ENCODE results near the gene RUNX2.
"Not testable (repeated sequence)": the region's sequence is repeated elsewhere in the genome, so short reads cannot be mapped to it uniquely, and the experiment has no call there.

RUNX2 gene

GRCh38 chr6:45462190-45463134 is 134.3 kb downstream of the RUNX2 start:
- DNase-seq = no peak

- no peak for DNase-seq
Observed at GRCh38 chr6:45464685-45465084, 136.6 kb downstream of the RUNX2 start.

DNA sequence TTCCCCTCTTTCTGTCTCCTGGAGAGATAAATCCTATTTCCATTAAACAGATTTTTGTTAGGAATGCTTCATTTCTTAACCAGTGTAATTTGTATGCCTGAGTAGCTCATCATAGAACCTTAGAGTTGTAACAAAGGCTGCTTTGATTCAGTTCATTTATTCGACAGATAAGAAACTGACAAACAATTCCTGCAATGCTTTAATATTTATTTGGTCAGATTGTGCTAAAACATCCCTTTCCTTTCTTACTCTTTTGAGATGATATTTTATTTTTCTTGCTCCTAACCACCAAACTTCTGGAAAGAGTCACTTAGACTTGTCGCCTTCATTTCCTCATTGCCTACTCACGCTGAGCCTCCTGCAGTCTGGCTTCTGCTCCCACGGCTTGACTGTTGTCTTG is 138.6 kb downstream of the RUNX2 start:
- no peak for DNase-seq

DNA sequence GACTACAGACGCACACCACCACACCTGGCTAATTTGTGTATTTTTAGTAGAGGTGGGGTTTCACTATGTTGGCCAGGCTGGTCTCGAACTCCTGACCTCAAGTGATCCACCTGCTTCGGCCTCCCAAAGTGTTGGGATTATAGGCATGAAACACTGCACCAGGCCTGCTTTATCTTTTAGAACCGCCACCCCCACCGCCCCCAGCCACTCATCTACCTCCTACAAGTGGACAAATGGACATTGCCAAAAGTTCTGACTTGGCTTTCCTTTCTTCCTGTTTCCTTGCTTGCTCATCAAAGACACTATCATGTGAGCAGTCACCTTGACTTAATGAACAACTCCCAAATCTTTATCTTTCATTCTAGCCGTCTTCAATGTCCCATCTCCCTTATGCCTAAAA is 139.3 kb downstream of the RUNX2 start:
- not testable (repeated sequence) for DNase-seq

GRCh38 chr6:45467853-45468252 is 139.7 kb downstream of the RUNX2 start:
- no peak for DNase-seq

DNA sequence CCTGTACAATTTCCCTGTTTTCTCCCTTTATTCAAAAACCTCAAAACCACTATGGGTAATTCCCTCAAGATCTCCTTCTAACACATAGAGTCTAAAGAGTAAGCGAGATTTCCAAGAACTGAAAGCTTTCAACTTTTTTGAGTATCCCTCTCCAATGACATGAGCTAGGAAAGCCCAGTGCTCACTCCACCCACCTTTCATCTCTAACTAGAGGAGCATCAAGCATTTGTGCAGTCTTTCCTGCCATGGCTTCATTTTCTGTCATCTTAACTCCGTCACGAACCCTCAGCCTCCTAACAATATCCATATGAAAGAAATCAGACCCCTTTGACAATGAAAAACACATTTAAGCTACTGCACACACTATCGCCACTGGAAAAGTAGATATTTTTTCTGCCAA is 141.5 kb downstream of the RUNX2 start:
- no peak for DNase-seq

GRCh38 chr6:45470131-45470738 is 142.1 kb downstream of the RUNX2 start:
- DNase-seq = no peak

- no peak for DNase-seq
Observed at GRCh38 chr6:45472382-45472781, 144.3 kb downstream of the RUNX2 start.

GRCh38 chr6:45473121-45473993 is 145.2 kb downstream of the RUNX2 start:
- no peak for DNase-seq

- DNase-seq = no peak
Observed at GRCh38 chr6:45474376-45474775, 146.2 kb downstream of the RUNX2 start.

DNA sequence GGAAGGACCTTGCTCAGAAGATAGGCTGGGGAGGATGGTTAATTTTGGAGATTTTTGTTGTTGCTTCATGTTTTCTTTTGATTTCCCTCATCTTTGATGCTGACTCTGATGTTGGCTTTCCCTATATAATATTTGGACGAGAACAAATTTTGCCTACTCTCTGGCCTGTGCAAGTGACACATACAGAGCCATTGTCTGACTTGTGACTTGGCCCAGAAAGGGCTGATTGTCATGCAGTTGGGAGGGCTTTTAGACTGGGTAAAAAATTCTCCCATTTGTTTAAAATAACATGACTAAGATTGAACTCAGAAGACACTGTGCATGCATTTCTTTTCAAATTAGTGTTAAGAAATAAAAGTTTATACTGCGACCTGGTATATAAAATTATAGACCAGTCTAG is 148.2 kb downstream of the RUNX2 start:
- DNase-seq = no peak

GRCh38 chr6:45477278-45477677 is 149.1 kb downstream of the RUNX2 start:
- DNase-seq = no peak

GRCh38 chr6:45477790-45478189 is 149.7 kb downstream of the RUNX2 start:
- DNase-seq = no peak

GRCh38 chr6:45478240-45478639 is 150.1 kb downstream of the RUNX2 start:
- DNase-seq = no peak

DNA sequence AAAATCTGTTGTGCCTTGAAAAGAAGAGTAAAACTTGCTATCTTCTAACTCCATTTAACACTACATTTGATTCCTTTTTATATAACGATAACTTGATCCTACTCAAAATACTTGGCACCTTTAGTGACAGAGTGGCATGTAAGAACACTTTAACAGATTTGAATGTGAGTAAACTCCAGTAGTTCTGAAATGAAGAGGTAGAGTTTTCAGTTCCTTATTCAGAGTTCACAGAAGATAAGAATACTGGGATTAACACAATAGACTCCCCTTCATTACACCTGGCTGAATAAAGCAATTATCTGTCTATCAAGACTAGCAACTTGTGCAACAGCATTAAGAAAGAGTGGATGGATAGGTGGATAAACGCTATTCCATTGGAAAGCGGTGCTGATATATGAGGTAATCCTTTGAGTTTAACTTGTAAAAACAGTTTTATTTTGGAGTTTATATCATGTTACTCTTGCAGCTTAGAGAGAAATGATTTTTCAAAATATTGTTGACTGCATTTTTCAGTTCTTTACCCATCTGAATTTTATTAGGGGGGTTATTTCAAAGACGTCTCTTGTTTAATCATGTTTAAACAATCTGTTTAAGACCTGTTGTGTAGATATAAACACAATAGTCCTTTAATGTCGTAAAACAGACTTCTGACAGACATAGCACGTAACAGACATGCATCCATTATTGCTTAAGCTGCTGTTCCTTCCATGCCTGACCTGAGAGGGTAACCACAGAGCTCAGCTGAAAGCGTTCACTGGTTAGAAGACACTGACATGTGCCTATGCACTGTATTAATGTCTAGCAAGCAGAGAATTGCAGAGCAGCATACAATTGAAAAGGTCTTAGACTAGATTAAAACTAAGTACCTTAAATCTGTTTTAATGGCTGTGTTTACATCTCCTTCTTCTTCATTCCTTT is 152.0 kb downstream of the RUNX2 start:
- DNase-seq = no peak

GRCh38 chr6:45480752-45481415 is 152.8 kb downstream of the RUNX2 start:
- no peak for DNase-seq

GRCh38 chr6:45483021-45483420 is 154.9 kb downstream of the RUNX2 start:
- no peak for DNase-seq

GRCh38 chr6:45483501-45483900 is 155.4 kb downstream of the RUNX2 start:
- no peak for DNase-seq

DNA sequence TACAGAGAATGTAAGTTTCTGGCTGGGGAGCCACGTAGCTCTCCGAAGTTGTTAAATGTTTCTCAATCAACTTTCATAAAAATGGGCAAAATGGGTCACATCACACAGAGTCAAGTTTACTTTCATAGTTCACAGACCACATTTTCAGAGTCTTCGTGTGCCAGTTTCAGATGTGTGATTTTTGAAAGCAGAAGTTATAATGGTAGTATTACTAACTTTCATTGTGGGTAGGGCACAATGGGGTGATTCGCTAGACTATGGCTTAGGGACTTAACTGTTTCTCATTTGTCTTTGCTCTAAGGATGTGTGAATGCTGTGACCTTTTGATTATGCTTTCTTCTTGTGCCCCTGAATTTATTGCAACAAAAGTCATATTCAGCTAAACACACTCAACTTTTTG is 158.6 kb downstream of the RUNX2 start:
- no peak for DNase-seq

- DNase-seq = no peak
Observed at GRCh38 chr6:45487645-45488044, 159.5 kb downstream of the RUNX2 start.

- DNase-seq = no peak
Observed at GRCh38 chr6:45488269-45488668, 160.1 kb downstream of the RUNX2 start.

- no peak for DNase-seq
Observed at GRCh38 chr6:45488889-45489288, 160.8 kb downstream of the RUNX2 start.

Measured in NCI-H446 treated with DMSO at 0.1 percent for 48 hours (cell line).